Glutamatergic neuron (in vitro differentiated cells): ENCODE measurements around the gene TACC3. TPM values are rescaled to one million over a fixed set of nuclear protein-coding genes. Genes with fewer than 3 reads are reported as not detected.

ENCODE experiments used
- DNase-seq: peaks from one replicate; pipeline ENCODE4 v3.0.0; 2022
- H3K27ac Mint-ChIP-seq: one replicate; pipeline ENCODE4 v1.8.0; 2020; ENCODE audit warnings: mild to moderate bottlenecking, mixed read lengths, inconsistent platforms; ENCODE audit not compliant: unreplicated experiment
- H3K27me3 Mint-ChIP-seq: one replicate; pipeline ENCODE4 v1.8.0; 2020; ENCODE audit warnings: mild to moderate bottlenecking, moderate library complexity, mixed read lengths, inconsistent platforms; ENCODE audit not compliant: unreplicated experiment
- H3K36me3 Mint-ChIP-seq: one replicate; pipeline ENCODE4 v1.8.0; 2020; ENCODE audit warnings: mild to moderate bottlenecking, mixed read lengths, inconsistent platforms; ENCODE audit not compliant: unreplicated experiment
- H3K4me1 Mint-ChIP-seq: one replicate; pipeline ENCODE4 v1.8.0; 2020; ENCODE audit warnings: mild to moderate bottlenecking, low read depth, mixed read lengths, inconsistent platforms; ENCODE audit not compliant: unreplicated experiment
- H3K4me3 Mint-ChIP-seq: one replicate; pipeline ENCODE4 v1.8.0; 2020; ENCODE audit warnings: mild to moderate bottlenecking, mixed read lengths, inconsistent platforms; ENCODE audit not compliant: unreplicated experiment
- H3K9me3 Mint-ChIP-seq: one replicate; pipeline ENCODE4 v1.8.0; 2020; ENCODE audit warnings: mild to moderate bottlenecking, moderate library complexity, mixed read lengths, inconsistent platforms; ENCODE audit not compliant: unreplicated experiment
- total RNA-seq: library from RNA; stranded (reverse); fragmentation: NEBNext Ultra II Directional; extraction: Animal tissue kit (Norgen Biotek cat#: 25700); gene quantifications from one replicate; pipeline ENCODE4 v1.2.1, GENCODE V29; 2021; ENCODE audit not compliant: unreplicated experiment
- TF ChIP-seq, protein P1 (sequence below): fragments of 200-600 bp; sonication (generic); IDR thresholded peaks from one replicate; pipeline ENCODE4 v1.5.0; 2021; ENCODE audit not compliant: partially characterized antibody, unreplicated experiment

Gene TACC3
- total RNA-seq, 1 donor from 2014 or later = 23.0 TPM

- TF ChIP-seq, protein P1, sequence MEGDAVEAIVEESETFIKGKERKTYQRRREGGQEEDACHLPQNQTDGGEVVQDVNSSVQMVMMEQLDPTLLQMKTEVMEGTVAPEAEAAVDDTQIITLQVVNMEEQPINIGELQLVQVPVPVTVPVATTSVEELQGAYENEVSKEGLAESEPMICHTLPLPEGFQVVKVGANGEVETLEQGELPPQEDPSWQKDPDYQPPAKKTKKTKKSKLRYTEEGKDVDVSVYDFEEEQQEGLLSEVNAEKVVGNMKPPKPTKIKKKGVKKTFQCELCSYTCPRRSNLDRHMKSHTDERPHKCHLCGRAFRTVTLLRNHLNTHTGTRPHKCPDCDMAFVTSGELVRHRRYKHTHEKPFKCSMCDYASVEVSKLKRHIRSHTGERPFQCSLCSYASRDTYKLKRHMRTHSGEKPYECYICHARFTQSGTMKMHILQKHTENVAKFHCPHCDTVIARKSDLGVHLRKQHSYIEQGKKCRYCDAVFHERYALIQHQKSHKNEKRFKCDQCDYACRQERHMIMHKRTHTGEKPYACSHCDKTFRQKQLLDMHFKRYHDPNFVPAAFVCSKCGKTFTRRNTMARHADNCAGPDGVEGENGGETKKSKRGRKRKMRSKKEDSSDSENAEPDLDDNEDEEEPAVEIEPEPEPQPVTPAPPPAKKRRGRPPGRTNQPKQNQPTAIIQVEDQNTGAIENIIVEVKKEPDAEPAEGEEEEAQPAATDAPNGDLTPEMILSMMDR = no peak
- peak; percentile 58 for DNase-seq
- no peaks in the 10 kb centered on the region for H3K4me1 Mint-ChIP-seq
- no peak overlapping the region for H3K4me3 Mint-ChIP-seq
- no peaks in the 10 kb centered on the region for H3K27me3 Mint-ChIP-seq
- H3K9me3 Mint-ChIP-seq = peaks cover 2% of the 10 kb centered on the region
- H3K27ac Mint-ChIP-seq = no peak overlapping the region
- no peaks in the 10 kb centered on the region for H3K36me3 Mint-ChIP-seq
Observed at GRCh38 chr4:1767061-1767769, 45.9 kb downstream of the TACC3 start.

GRCh38 chr4:1767770-1768366, 46.5 kb downstream of the TACC3 start:
- TF ChIP-seq, protein P1 = peak; percentile 65
- Mint-ChIP-seq H3K36me3 (no peaks in the 10 kb centered on the region), H3K4me3 (peak overlapping the region; percentile 15), H3K4me1 (no peaks in the 10 kb centered on the region), H3K9me3 (peaks cover 2% of the 10 kb centered on the region), H3K27ac (no peak overlapping the region), H3K27me3 (no peaks in the 10 kb centered on the region)
- DNase-seq = peak; percentile 82

- Mint-ChIP-seq H3K4me3 (peak overlapping the region; percentile 55), H3K9me3 (peaks cover 2% of the 10 kb centered on the region), H3K27me3 (no peaks in the 10 kb centered on the region), H3K4me1 (no peaks in the 10 kb centered on the region), H3K36me3 (no peaks in the 10 kb centered on the region), H3K27ac (no peak overlapping the region)
- TF ChIP-seq, protein P1 = no peak
- no peak for DNase-seq
Observed at GRCh38 chr4:1768367-1769034, 47.2 kb downstream of the TACC3 start.

- Mint-ChIP-seq H3K27me3 (no peaks in the 10 kb centered on the region), H3K36me3 (no peaks in the 10 kb centered on the region), H3K4me3 (no peak overlapping the region), H3K27ac (no peak overlapping the region), H3K4me1 (no peaks in the 10 kb centered on the region), H3K9me3 (no peaks in the 10 kb centered on the region)
- TF ChIP-seq, protein P1 = no peak
- no peak for DNase-seq
Observed at GRCh38 chr4:1769692-1770091, 48.4 kb downstream of the TACC3 start.

DNA sequence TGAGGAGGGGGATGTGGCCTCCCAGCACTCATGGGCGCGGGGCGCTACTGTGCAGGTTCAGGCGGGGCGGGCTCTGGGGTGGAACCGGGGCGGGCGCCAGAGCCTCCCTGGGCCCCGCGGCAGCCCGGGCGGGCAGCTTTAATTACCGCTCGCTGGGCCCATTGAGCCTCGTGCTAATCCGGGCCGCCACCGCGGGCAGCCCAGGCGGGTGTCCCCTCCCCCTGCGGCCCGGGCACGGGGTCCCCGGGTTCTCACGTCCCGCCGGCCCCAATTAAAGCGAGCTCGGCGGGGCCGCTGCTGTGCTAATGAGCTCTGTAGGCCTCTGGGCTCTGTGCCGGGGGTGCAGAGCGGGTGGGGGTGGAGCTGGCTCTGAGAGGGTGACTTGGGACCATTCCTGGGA, 48.9 kb downstream of the TACC3 start:
- no peak overlapping the region for H3K4me3 Mint-ChIP-seq
- no peaks in the 10 kb centered on the region for H3K4me1 Mint-ChIP-seq
- TF ChIP-seq, protein P1 = no peak
- no peaks in the 10 kb centered on the region for H3K36me3 Mint-ChIP-seq
- no peak overlapping the region for H3K27ac Mint-ChIP-seq
- no peaks in the 10 kb centered on the region for H3K27me3 Mint-ChIP-seq
- no peaks in the 10 kb centered on the region for H3K9me3 Mint-ChIP-seq
- DNase-seq = no peak
